Measurements from ENCODE around the gene GALP. TPM values are rescaled to one million over a fixed set of nuclear protein-coding genes. Genes with fewer than 3 reads are reported as not detected.

The GALP gene
- total RNA-seq, 1 experiment from 2014 or later = not detected

DNA sequence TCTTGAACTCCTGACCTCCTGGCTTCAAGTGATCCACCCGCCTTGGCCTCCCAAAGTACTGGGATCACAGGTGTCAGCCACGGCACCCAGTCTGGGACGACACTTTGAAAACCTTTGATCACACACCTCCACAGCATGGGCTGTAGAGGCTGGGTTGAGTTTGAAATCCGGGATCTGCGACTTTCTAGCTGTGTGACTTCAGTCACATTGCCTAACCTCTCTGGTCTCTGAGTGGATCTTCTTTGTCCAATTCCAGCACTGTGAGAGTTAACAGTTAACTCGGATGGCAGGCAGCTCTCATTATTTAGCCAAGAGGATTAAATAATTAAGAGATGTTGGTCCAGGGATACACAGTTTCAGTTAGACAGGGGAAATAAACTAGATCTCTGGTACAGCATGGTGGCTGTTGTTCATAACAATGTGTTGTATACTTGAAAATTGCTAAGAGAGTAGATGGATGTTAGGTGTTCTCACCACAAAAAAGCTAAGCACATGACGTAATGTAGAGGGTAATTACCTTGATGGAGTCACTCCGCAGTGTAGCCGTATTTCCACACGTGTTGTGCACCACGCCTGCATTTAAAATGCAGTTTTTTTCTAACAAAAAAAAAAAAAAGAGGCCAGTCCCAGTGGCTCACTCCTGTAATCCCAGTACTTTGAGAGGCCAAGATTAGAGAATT is 1.9 kb downstream of the GALP start:
- H3K79me2 ChIP-seq (ENCODE audit: low read depth) = no peaks in the 10 kb centered on the region
- no peaks in the 10 kb centered on the region for H3F3A ChIP-seq (ENCODE audit: insufficient read depth, low read depth)
- TF ChIP-seq, protein P1, sequence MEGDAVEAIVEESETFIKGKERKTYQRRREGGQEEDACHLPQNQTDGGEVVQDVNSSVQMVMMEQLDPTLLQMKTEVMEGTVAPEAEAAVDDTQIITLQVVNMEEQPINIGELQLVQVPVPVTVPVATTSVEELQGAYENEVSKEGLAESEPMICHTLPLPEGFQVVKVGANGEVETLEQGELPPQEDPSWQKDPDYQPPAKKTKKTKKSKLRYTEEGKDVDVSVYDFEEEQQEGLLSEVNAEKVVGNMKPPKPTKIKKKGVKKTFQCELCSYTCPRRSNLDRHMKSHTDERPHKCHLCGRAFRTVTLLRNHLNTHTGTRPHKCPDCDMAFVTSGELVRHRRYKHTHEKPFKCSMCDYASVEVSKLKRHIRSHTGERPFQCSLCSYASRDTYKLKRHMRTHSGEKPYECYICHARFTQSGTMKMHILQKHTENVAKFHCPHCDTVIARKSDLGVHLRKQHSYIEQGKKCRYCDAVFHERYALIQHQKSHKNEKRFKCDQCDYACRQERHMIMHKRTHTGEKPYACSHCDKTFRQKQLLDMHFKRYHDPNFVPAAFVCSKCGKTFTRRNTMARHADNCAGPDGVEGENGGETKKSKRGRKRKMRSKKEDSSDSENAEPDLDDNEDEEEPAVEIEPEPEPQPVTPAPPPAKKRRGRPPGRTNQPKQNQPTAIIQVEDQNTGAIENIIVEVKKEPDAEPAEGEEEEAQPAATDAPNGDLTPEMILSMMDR (conservative IDR thresholded peaks at IDR 0.05) = no peak
- no peak for TF ChIP-seq EZH2 (IDR thresholded peaks at IDR 0.05; ENCODE audit: low read depth)
- H3K36me3 ChIP-seq (ENCODE audit: low read depth) = no peaks in the 10 kb centered on the region
- peaks cover 71% of the 10 kb centered on the region for H3K27me3 ChIP-seq (ENCODE audit: insufficient read depth, low read depth)
- no peak overlapping the region for H3K4me3 ChIP-seq
- H3K9me2 ChIP-seq (ENCODE audit: insufficient read depth) = no peaks in the 10 kb centered on the region
- no peaks in the 10 kb centered on the region for H4K20me1 ChIP-seq (ENCODE audit: insufficient read depth)
- no peaks in the 10 kb centered on the region for H3K4me1 ChIP-seq (replicated peaks; ENCODE audit: insufficient read depth)
- no peaks in the 10 kb centered on the region for H3K9me3 ChIP-seq (ENCODE audit: insufficient read depth, low read depth)
- H2AFZ ChIP-seq = no peak overlapping the region
- no peak overlapping the region for H3K27ac ChIP-seq
- DNase-seq = no peak
- intact Hi-C loops (cut with micrococcal nuclease; ENCODE audit: unreplicated experiment) = no loop called here
- BruUV-seq (replicated peaks) = no TSS peak
- no peak overlapping the region for H3K4me2 ChIP-seq
- ChIA-PET CTCF (interaction anchor here (0.7 to 0.8 kb wide), 2 partner anchors 33 to 560 kb away, joined by 4 to 5 read pairs; no protein-coding TSS in a partner anchor), POLR2A (ENCODE audit: unreplicated experiment) (interaction anchor here (0.6 to 0.7 kb wide), 2 partner anchors 37 to 70 kb away, joined by 3 to 26 read pairs; no protein-coding TSS in a partner anchor)

DNA sequence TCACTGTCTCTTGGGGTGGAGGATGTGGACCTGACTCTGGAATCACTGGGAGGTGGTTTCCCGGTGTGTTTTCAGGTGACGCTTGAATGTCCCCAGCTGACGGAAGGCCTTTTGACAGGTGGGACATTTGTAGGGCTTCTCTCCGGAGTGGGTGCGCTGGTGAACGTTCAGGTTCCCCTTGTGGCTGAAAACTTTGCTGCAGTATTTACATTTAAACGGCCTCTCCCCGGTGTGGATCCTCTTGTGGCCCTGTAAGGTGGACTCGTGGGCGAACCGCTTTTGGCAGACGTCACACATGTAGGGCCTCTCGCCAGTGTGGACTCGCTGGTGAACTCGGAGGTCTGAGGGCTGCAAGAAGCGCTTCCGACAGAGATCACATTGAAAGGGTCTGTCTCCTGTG is 14.0 kb downstream of the GALP start:
- intact Hi-C loops (cut with micrococcal nuclease; ENCODE audit: unreplicated experiment) = no loop called here
- Histone ChIP-seq H3K79me2 (ENCODE audit: low read depth) (no peaks in the 10 kb centered on the region), H3K4me1 (replicated peaks; ENCODE audit: insufficient read depth) (no peaks in the 10 kb centered on the region), H3K36me3 (ENCODE audit: low read depth) (no peaks in the 10 kb centered on the region), H3K4me3 (no peak overlapping the region), H3F3A (ENCODE audit: insufficient read depth, low read depth) (no peaks in the 10 kb centered on the region), H3K4me2 (no peak overlapping the region), H3K27ac (no peak overlapping the region), H3K9me2 (ENCODE audit: insufficient read depth) (no peaks in the 10 kb centered on the region), H2AFZ (no peak overlapping the region), H3K9me3 (ENCODE audit: insufficient read depth, low read depth) (no peaks in the 10 kb centered on the region; the same call in 1 of the 2 replicates), H3K27me3 (ENCODE audit: insufficient read depth, low read depth) (peaks cover 78% of the 10 kb centered on the region), H4K20me1 (ENCODE audit: insufficient read depth) (no peaks in the 10 kb centered on the region; the same call in 1 of the 2 replicates)
- no peak for DNase-seq
- POLR2A ChIA-PET (ENCODE audit: unreplicated experiment) = no interaction called here
- BruUV-seq (replicated peaks) = no TSS peak
- TF ChIP-seq, protein P1 (conservative IDR thresholded peaks at IDR 0.05) = peak; percentile 35; the same call in 1 of the 2 replicates
- no peak for TF ChIP-seq EZH2 (IDR thresholded peaks at IDR 0.05; ENCODE audit: low read depth)
- CTCF ChIA-PET = no interaction called here

DNA sequence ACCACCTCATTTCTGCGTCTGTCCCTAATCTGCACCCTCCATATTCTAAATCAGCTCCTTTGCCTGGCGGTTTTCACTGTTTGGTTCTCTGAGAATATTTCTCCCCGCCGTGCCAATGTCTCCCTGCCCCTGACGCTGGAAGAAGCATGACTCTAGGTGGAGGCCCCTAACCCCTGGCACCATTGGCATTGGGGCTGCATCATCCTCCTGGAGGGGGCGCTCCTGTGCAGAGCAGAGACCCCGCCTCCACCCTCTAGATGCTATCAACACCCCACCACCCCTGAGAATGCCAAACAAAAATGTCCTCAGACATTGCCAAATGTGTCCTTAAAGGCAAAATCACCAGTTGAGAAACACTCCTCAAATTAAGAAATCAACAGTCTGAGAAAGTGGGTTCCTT is 15.3 kb downstream of the GALP start:
- Histone ChIP-seq H3K27me3 (ENCODE audit: insufficient read depth, low read depth) (peaks cover 75% of the 10 kb centered on the region), H2AFZ (no peak overlapping the region), H3K9me2 (ENCODE audit: insufficient read depth) (no peaks in the 10 kb centered on the region), H3K36me3 (ENCODE audit: low read depth) (no peaks in the 10 kb centered on the region), H3F3A (ENCODE audit: insufficient read depth, low read depth) (no peaks in the 10 kb centered on the region), H3K9me3 (ENCODE audit: insufficient read depth, low read depth) (no peaks in the 10 kb centered on the region; the same call in 1 of the 2 replicates), H3K27ac (no peak overlapping the region), H4K20me1 (ENCODE audit: insufficient read depth) (no peaks in the 10 kb centered on the region; the same call in 1 of the 2 replicates), H3K4me1 (replicated peaks; ENCODE audit: insufficient read depth) (no peaks in the 10 kb centered on the region), H3K4me2 (no peak overlapping the region), H3K79me2 (ENCODE audit: low read depth) (no peaks in the 10 kb centered on the region), H3K4me3 (no peak overlapping the region)
- no TSS peak for BruUV-seq (replicated peaks)
- CTCF ChIA-PET = no interaction called here
- TF ChIP-seq EZH2 (IDR thresholded peaks at IDR 0.05; ENCODE audit: low read depth) = no peak
- TF ChIP-seq, protein P1 (conservative IDR thresholded peaks at IDR 0.05) = no peak
- intact Hi-C loops (cut with micrococcal nuclease; ENCODE audit: unreplicated experiment) = no loop called here
- POLR2A ChIA-PET (ENCODE audit: unreplicated experiment) = no interaction called here
- no peak for DNase-seq

Measured in PC-9 (cell line).